PC-9 (cell line): ENCODE measurements around the gene CD300LB. TPM values are rescaled to one million over a fixed set of nuclear protein-coding genes. Genes with fewer than 3 reads are reported as not detected.

Experiments
- Bru-seq: library from RNA; stranded (reverse); fragments of 400-500 nt; gene quantifications from one replicate; lab custom pipeline; 2021; lab: Mats Ljungman, UMichigan
- BruChase-seq, 2 experiments: library from RNA; stranded (reverse); fragments of 400-500 nt; gene quantifications; one replicate each; lab custom pipeline; 2021; lab: Mats Ljungman, UMichigan
- BruUV-seq: library from RNA; stranded (reverse); fragments of 400-500 nt; replicated peaks from 2 replicates; lab custom pipeline; 2021; lab: Mats Ljungman, UMichigan
- CTCF ChIA-PET: fragments of 300-600 bp; sonication (Branson Sonifier 250); formaldehyde crosslinking; loops from one replicate; lab custom pipeline; 2022; ENCODE audit warnings: antibody characterized with exemption; lab: Charles Lee
- POLR2A ChIA-PET: fragments of 300-600 bp; sonication (Branson Sonifier 250); formaldehyde crosslinking; loops from one replicate; lab custom pipeline; 2022; ENCODE audit warnings: antibody characterized with exemption; ENCODE audit not compliant: unreplicated experiment; lab: Charles Lee
- DNase-seq, 2 experiments: peaks; one replicate each; pipeline versions ENCODE4 v3.0.0 to v3.0.0-alpha.2; 2015 to 2022; ENCODE audit warnings: mixed read lengths in 1 of 2
- H2AFZ ChIP-seq: fragments of 200-600 bp; sonication (generic); 2 replicates; pipeline ENCODE4 v1.8.1; 2017; ENCODE audit warnings: antibody characterized with exemption
- H3F3A ChIP-seq: fragments of 200-600 bp; sonication (generic); 2 replicates; pipeline ENCODE4 v1.8.1; 2017; ENCODE audit warnings: antibody characterized with exemption, mild to moderate bottlenecking, low read depth; ENCODE audit not compliant: insufficient read depth
- H3K27ac ChIP-seq: fragments of 200-600 bp; sonication (generic); 2 replicates; pipeline ENCODE4 v1.6.1; 2016; ENCODE audit warnings: mixed run types
- H3K27me3 ChIP-seq: fragments of 200-600 bp; sonication (generic); 2 replicates; pipeline ENCODE4 v1.6.1; 2016; ENCODE audit warnings: low read depth, mixed run types; ENCODE audit not compliant: insufficient read depth
- H3K36me3 ChIP-seq: fragments of 200-600 bp; sonication (generic); 2 replicates; pipeline ENCODE4 v1.6.1; 2016; ENCODE audit warnings: low read depth, mixed run types
- H3K4me1 ChIP-seq: fragments of 200-600 bp; sonication (generic); replicated peaks from 2 replicates; pipeline ENCODE4 v1.6.1; 2016; ENCODE audit warnings: mixed run types; ENCODE audit not compliant: insufficient read depth
- H3K4me2 ChIP-seq: fragments of 200-600 bp; sonication (generic); 2 replicates; pipeline ENCODE4 v1.6.1; 2017; ENCODE audit warnings: mixed run types
- H3K4me3 ChIP-seq: fragments of 200-600 bp; sonication (generic); 2 replicates; pipeline ENCODE4 v1.6.1; 2016; ENCODE audit warnings: mixed run types
- H3K79me2 ChIP-seq: fragments of 200-600 bp; sonication (generic); 2 replicates; pipeline ENCODE4 v1.6.1; 2017; ENCODE audit warnings: low read depth, mixed run types
- H3K9me2 ChIP-seq: fragments of 200-600 bp; sonication (generic); 2 replicates; pipeline ENCODE4 v1.8.1; 2017; ENCODE audit warnings: mild to moderate bottlenecking; ENCODE audit not compliant: insufficient read depth
- H3K9me3 ChIP-seq: fragments of 200-600 bp; sonication (generic); 2 replicates; pipeline ENCODE4 v1.8.1; 2016; ENCODE audit warnings: low read depth; ENCODE audit not compliant: insufficient read depth
- H4K20me1 ChIP-seq: fragments of 200-600 bp; sonication (generic); 2 replicates; pipeline ENCODE4 v1.8.1; 2017; ENCODE audit not compliant: insufficient read depth
- EZH2 ChIP-seq: fragments of 200-600 bp; sonication (generic); IDR thresholded peaks from 2 replicates; pipeline ENCODE4 v1.8.0; 2017; ENCODE audit warnings: antibody characterized with exemption, low read depth
- intact Hi-C: fragments of 100-400 bp; cut with micrococcal nuclease; formaldehyde crosslinking; loops from one replicate; pipeline ENCODE4 v1.10.0; 2022; ENCODE audit not compliant: unreplicated experiment
- long read RNA-seq: library from polyadenylated mRNA; stranded (forward); transcript quantifications from one replicate; pipeline ENCODE4 v2.0.0, GENCODE V29; 2022
- total RNA-seq: library from RNA; stranded (reverse); gene quantifications from 2 replicates; pipeline ENCODE4 v1.2.3, GENCODE V29; 2021
- TF ChIP-seq, protein P1 (sequence below): fragments of 200-600 bp; sonication (generic); conservative IDR thresholded peaks from 2 replicates; pipeline ENCODE4 v1.6.1; 2017; ENCODE audit warnings: mixed run types, antibody characterized with exemption, mild to moderate bottlenecking, moderate library complexity

CD300LB gene
- total RNA-seq (not detected in 2 replicates), Bru-seq, nascent RNA (not detected), BruChase-seq, experiment 1, labeled RNA remaining after a 2-hour chase (not detected), BruChase-seq, experiment 2, labeled RNA remaining after a 6-hour chase (not detected)
- long read RNA-seq: 0 reads

DNA sequence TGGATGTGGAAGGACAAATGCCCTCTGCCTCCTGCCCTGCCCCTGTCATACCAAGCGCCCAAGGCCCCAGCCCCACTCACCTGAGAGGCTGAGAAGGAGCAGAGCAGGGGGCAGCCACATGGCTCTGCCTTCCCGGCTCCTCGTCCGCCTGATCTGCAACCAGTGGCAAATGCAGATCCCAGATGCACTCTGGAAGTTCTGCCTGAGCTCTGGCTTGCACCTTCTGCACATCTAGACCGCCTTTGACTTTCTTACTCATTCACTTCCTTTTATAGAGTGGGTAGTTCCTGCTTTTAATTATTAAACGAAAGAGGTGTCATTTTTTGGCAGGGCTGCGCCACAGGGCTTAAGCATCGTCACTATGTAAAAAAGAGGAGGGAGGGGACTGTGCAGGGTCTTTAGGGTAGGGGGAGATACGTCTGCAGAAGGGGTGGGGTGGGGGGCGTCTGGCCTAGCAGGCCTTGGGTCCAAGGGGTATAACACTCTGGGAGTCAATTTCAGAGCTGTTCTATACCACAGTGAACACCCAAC is at the start of gene CD300LB:
CD300LB (minus strand) TSS at position 245 of the 531 bp plus-strand sequence; CDS start at position 120, 125 bp downstream.
- BruUV-seq: no TSS peak
- intact Hi-C loops: no loop called here
- H3K9me3 ChIP-seq: no peaks in the 10 kb centered on the region
- H3K27ac ChIP-seq: no peak within 1 kb of the TSS
- H3K4me3 ChIP-seq: no peak within 1 kb of the TSS
- no peaks in the 10 kb centered on the region for H3K79me2 ChIP-seq
- no peak within 1 kb of the TSS for H2AFZ ChIP-seq
- DNase-seq: no peak
- no peaks in the 10 kb centered on the region for H3K36me3 ChIP-seq
- H3K4me2 ChIP-seq: no peak within 1 kb of the TSS
- no peaks in the 10 kb centered on the region for H4K20me1 ChIP-seq
- CTCF ChIA-PET: no interaction called here
- no peaks in the 10 kb centered on the region for H3K4me1 ChIP-seq
- no peaks in the 10 kb centered on the region for H3K9me2 ChIP-seq
- TF ChIP-seq, protein P1, sequence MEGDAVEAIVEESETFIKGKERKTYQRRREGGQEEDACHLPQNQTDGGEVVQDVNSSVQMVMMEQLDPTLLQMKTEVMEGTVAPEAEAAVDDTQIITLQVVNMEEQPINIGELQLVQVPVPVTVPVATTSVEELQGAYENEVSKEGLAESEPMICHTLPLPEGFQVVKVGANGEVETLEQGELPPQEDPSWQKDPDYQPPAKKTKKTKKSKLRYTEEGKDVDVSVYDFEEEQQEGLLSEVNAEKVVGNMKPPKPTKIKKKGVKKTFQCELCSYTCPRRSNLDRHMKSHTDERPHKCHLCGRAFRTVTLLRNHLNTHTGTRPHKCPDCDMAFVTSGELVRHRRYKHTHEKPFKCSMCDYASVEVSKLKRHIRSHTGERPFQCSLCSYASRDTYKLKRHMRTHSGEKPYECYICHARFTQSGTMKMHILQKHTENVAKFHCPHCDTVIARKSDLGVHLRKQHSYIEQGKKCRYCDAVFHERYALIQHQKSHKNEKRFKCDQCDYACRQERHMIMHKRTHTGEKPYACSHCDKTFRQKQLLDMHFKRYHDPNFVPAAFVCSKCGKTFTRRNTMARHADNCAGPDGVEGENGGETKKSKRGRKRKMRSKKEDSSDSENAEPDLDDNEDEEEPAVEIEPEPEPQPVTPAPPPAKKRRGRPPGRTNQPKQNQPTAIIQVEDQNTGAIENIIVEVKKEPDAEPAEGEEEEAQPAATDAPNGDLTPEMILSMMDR: no peak
- H3F3A ChIP-seq: no peaks in the 10 kb centered on the region
- POLR2A ChIA-PET: no interaction called here
- peaks cover 95% of the 10 kb centered on the region for H3K27me3 ChIP-seq

DNA sequence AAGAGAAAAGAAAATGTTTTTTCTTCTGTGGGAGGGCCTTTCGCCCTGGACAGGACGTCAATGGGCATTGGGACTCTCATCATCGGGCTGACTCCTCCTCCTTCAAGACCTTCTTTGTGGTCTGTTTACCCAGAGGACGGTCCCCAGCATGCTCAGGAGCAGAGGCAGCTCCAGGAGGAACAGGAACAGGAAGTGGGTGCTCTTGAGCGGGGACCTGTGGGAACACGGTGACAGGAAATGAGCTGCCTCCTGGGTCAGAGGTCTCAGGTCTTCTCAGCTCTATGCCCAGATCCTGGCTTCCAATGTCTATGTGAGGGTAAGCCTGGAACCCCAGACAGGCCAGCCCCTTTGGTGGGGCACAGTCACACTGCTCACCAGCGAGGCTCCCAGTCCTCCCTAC is 48.6 kb upstream of the CD300LB start:
- CTCF ChIA-PET: interaction anchor here (0.6 kb wide), 1 partner anchor 602 kb away, joined by 5 read pairs; no protein-coding TSS in a partner anchor
- Histone ChIP-seq H3K79me2 (no peaks in the 10 kb centered on the region), H3K4me3 (no peak overlapping the region), H3K27ac (no peak overlapping the region), H3F3A (no peaks in the 10 kb centered on the region), H3K4me1 (no peaks in the 10 kb centered on the region), H3K9me2 (no peaks in the 10 kb centered on the region), H4K20me1 (no peaks in the 10 kb centered on the region), H2AFZ (no peak overlapping the region), H3K4me2 (no peak overlapping the region), H3K9me3 (no peaks in the 10 kb centered on the region), H3K27me3 (peaks cover 92% of the 10 kb centered on the region), H3K36me3 (no peaks in the 10 kb centered on the region)
- no peak for DNase-seq
- no TSS peak for BruUV-seq
- POLR2A ChIA-PET: interaction anchor here (0.5 kb wide), 1 partner anchor 455 kb away, joined by 3 read pairs; no protein-coding TSS in a partner anchor
- intact Hi-C loops: no loop called here
- TF ChIP-seq, protein P1: no peak

DNA sequence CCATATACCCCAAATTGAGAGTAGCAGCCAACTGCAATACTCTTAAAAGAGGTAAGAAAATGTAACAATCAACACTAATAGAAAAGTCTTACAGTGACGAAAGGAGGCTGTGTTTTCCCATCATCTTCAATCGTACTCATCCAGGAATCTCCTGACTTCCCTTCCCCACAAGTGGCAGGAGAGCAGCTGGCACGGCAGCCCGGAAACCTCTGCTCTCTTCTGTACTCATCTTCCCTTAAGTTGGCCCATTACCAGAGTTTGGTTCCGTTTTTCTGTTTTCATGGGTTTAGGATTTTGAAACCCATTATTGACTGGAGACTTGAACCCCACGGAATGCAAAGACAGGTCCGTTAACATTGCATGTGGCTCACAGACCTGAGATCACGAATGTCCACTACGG is 47.7 kb upstream of the CD300LB start:
- Histone ChIP-seq H3K79me2 (no peaks in the 10 kb centered on the region), H3K9me3 (no peaks in the 10 kb centered on the region), H3K27me3 (peaks cover 92% of the 10 kb centered on the region), H3K4me1 (no peaks in the 10 kb centered on the region), H3K36me3 (no peaks in the 10 kb centered on the region), H3K9me2 (no peaks in the 10 kb centered on the region), H2AFZ (no peak overlapping the region), H3K27ac (no peak overlapping the region), H3K4me3 (no peak overlapping the region), H3F3A (no peaks in the 10 kb centered on the region), H3K4me2 (no peak overlapping the region), H4K20me1 (no peaks in the 10 kb centered on the region)
- ChIA-PET POLR2A (no interaction called here), CTCF (no interaction called here)
- BruUV-seq: no TSS peak
- intact Hi-C loops: no loop called here
- DNase-seq: no peak
- TF ChIP-seq EZH2: no peak
- TF ChIP-seq, protein P1: no peak
